ENCODE data around the gene ASTL.

- TF ChIP-seq CTCF (IDR thresholded peaks at IDR 0.05; ENCODE audit: low read depth, low read length, missing input control) (no peak), ZBTB33 (IDR thresholded peaks at IDR 0.05) (no peak), EGR1 (IDR thresholded peaks at IDR 0.05; ENCODE audit: low read depth in 2 of 2) (no peak), RAD21 (IDR thresholded peaks at IDR 0.05) (no peak), MAX (IDR thresholded peaks at IDR 0.05) (no peak), TAF1 (conservative IDR thresholded peaks at IDR 0.05) (no peak), REST (IDR thresholded peaks at IDR 0.05) (no peak), JUND (IDR thresholded peaks at IDR 0.05) (no peak), SP1 (IDR thresholded peaks at IDR 0.05) (no peak)
These were observed 45.8 kb downstream of the ASTL start for GRCh38 chr2:96092573-96092877.

Measured in liver (tissue), 3 donors.